IPS DF 6.9 (cell line): ENCODE data around the gene ILRUN.
"Not testable (repeated sequence)": the region's sequence is repeated elsewhere in the genome, so short reads cannot be mapped to it uniquely, and the experiment has no call there.

Experiments
- DNase-seq: peaks from one replicate; pipeline ENCODE4 v3.0.0-alpha.2; 2013; ENCODE audit warnings: low read depth, low spot score
- H3K27ac ChIP-seq: one replicate; pipeline ENCODE4 v1.5.1; 2013; ENCODE audit warnings: low read length, control low read depth
- H3K27me3 ChIP-seq: 2 replicates; pipeline ENCODE4 v1.6.1; 2013; ENCODE audit warnings: mild to moderate bottlenecking, low read length; ENCODE audit not compliant: control insufficient read depth, insufficient read depth
- H3K36me3 ChIP-seq: 2 replicates; pipeline ENCODE4 v1.6.1; 2013; ENCODE audit warnings: low read length; ENCODE audit not compliant: control insufficient read depth, insufficient read depth
- H3K4me1 ChIP-seq: 2 replicates; pipeline ENCODE4 v1.6.1; 2013; ENCODE audit warnings: low read length; ENCODE audit not compliant: control insufficient read depth, insufficient read depth
- H3K4me3 ChIP-seq: 2 replicates; pipeline ENCODE4 v1.5.1; 2013; ENCODE audit warnings: mild to moderate bottlenecking, low read length
- H3K9me3 ChIP-seq: 2 replicates; pipeline ENCODE4 v1.6.1; 2013; ENCODE audit warnings: low read length, inconsistent platforms; ENCODE audit not compliant: control insufficient read depth, insufficient read depth
- WGBS: extraction: QIAGEN DNeasy Blood & Tissue Kit; methylation state at CpG from one replicate; pipeline ENCODE4 v1.1.7; 2013; ENCODE audit warnings: mixed read lengths, missing lambda C conversion rate; ENCODE audit not compliant: insufficient read length, insufficient coverage; 5-methylcytosine and 5-hydroxymethylcytosine counted together

ILRUN gene

GRCh38 chr6:34665019-34665418, 31.5 kb downstream of the ILRUN start:
- Histone ChIP-seq H3K27ac (no peak overlapping the region), H3K27me3 (no peaks in the 10 kb centered on the region), H3K4me1 (0 out of 2 replicates have a peak, but pooled peaks cover 2% of the 10 kb centered on the region), H3K9me3 (no peaks in the 10 kb centered on the region), H3K4me3 (no peak overlapping the region), H3K36me3 (no peaks in the 10 kb centered on the region)
- no CpG with 5 or more reads among the region's 4 CpGs for WGBS
- DNase-seq, result no peak

DNA sequence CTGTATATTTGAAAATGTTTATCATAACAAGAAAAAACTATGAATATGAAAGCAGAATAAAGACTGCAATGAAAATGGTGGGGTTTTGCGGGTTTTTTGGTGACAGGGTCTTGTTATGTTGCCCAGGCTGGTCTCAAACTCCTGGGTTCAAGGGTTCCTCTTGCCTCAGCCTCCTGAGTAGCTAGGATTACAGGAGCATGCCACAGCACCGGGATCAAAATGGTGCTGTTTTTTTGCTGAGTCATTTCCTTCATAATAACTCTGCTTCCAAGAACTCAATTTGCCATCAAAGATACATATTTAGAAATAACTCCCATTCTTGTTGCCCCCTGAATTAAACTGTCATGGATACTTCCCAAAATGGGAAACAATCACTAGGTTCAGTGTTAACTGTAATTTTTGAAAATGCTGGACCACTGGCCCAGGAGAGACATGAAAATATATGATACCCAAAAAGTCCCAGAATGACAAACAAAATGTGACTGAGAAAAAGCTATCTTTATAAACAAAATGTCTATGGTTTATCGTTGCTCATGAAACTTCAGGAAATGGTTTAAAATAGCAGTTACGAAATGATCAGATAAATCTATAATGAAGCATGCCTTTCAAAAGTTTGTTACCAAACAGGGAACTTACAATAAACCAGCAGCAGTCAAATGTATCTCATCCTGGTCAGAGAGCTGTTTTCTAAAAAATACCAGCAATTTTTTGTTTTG, 32.2 kb downstream of the ILRUN start:
- H3K9me3 ChIP-seq, result no peaks in the 10 kb centered on the region
- no peak overlapping the region for H3K27ac ChIP-seq
- no peak overlapping the region for H3K4me3 ChIP-seq
- no peaks in the 10 kb centered on the region for H3K27me3 ChIP-seq
- H3K4me1 ChIP-seq, result 0 out of 2 replicates have a peak, but pooled peaks cover 2% of the 10 kb centered on the region
- H3K36me3 ChIP-seq, result no peaks in the 10 kb centered on the region
- WGBS, result no CpG with 5 or more reads among the region's 4 CpGs
- no peak for DNase-seq

DNA sequence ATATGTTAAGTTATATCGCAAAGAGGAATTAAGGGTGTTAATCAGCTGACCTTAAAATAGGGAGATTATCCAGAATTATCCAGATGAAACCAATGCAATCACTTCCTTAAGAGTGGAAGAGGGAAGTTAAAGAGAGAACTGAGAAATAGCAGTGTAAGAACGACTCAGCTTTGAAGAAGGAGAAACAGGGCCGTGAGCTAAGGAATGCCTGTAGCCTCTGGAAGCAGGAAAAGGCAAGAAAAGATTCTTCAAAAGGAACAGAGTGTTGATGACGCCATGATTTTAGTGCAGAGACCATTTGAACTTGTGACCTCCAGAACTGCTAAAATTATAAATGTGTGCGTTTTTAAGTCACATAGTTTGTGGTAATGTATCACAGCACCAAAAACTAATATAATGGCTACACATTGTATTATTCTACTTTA, 32.7 kb downstream of the ILRUN start:
- no peaks in the 10 kb centered on the region for H3K9me3 ChIP-seq
- H3K4me3 ChIP-seq, result no peak overlapping the region
- H3K36me3 ChIP-seq, result no peaks in the 10 kb centered on the region
- 0 out of 2 replicates have a peak, but pooled peaks cover 2% of the 10 kb centered on the region for H3K4me1 ChIP-seq
- no peak overlapping the region for H3K27ac ChIP-seq
- no peak for DNase-seq
- WGBS, result no CpG with 5 or more reads among the region's 5 CpGs
- H3K27me3 ChIP-seq, result no peaks in the 10 kb centered on the region

DNA sequence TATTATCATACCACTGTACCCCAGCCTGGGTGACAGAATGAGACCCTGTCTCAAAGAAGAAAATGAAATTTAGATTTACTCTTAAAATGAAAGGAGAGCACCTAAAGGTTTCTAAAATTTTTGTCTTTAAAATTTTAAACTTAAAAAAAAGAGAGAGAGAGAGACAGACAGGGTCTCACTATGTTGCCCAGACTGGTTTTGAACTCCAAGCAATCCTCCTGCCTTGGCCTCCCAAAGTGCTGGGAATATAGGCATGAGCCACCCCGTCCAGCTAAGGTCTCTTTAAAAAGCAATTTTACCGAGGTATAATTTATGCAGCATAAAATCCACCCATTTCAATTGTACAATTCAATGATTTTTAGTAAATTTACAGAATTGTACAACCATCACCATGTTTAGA, 33.2 kb downstream of the ILRUN start:
- H3K4me3 ChIP-seq, result no peak overlapping the region
- H3K27ac ChIP-seq, result no peak overlapping the region
- H3K36me3 ChIP-seq, result no peaks in the 10 kb centered on the region
- no CpG with 5 or more reads among the region's 2 CpGs for WGBS
- H3K27me3 ChIP-seq, result no peaks in the 10 kb centered on the region
- no peak for DNase-seq
- H3K9me3 ChIP-seq, result no peaks in the 10 kb centered on the region
- H3K4me1 ChIP-seq, result 0 out of 2 replicates have a peak, but pooled peaks cover 2% of the 10 kb centered on the region

GRCh38 chr6:34661357-34661756, 35.2 kb downstream of the ILRUN start:
- H3K9me3 ChIP-seq, result no peaks in the 10 kb centered on the region
- H3K36me3 ChIP-seq, result no peaks in the 10 kb centered on the region
- no peak overlapping the region for H3K27ac ChIP-seq
- no peak overlapping the region for H3K4me3 ChIP-seq
- no peak for DNase-seq
- H3K27me3 ChIP-seq, result no peaks in the 10 kb centered on the region
- WGBS, result no CpG with 5 or more reads among the region's 1 CpG
- H3K4me1 ChIP-seq, result 0 out of 2 replicates have a peak, but pooled peaks cover 2% of the 10 kb centered on the region

- no peaks in the 10 kb centered on the region for H3K9me3 ChIP-seq
- WGBS, result no CpG with 5 or more reads among the region's 7 CpGs
- H3K4me1 ChIP-seq, result no peaks in the 10 kb centered on the region
- no peaks in the 10 kb centered on the region for H3K27me3 ChIP-seq
- H3K36me3 ChIP-seq, result no peaks in the 10 kb centered on the region
- no peak for DNase-seq
- no peak overlapping the region for H3K27ac ChIP-seq
- no peak overlapping the region for H3K4me3 ChIP-seq
These were observed 37.8 kb downstream of the ILRUN start for GRCh38 chr6:34658605-34659265.

DNA sequence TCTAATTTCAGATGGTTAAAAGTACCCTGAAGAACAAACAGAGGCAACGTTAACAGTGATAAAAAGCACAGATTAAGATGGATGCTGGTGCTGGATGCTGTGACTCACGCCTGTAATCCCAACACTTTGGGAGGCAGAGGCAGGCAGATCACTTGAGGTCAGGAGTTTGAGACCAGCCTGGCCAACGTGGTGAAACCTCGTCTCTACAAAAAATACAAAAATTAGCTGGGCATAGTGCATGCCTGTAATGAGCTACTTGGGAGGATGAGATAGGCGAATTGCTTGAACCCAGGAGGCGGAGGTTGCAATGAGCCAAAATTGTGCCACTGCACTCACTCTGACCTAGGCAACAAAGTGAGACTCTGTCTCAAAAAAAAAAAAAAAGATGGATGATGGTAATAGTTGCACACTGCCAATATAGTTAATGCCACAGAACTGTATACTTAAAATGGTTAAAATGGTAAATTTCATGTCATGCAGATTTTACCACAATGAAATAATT, 38.5 kb downstream of the ILRUN start:
- H3K27ac ChIP-seq, H3K4me3 ChIP-seq, H3K4me1 ChIP-seq, H3K9me3 ChIP-seq, H3K36me3 ChIP-seq, H3K27me3 ChIP-seq, DNase-seq: not testable (repeated sequence)
- no CpG with 5 or more reads among the region's 6 CpGs for WGBS

GRCh38 chr6:34657307-34657978, 39.1 kb downstream of the ILRUN start:
- no CpG with 5 or more reads among the region's 2 CpGs for WGBS
- H3K9me3 ChIP-seq, result no peaks in the 10 kb centered on the region
- H3K4me1 ChIP-seq, result no peaks in the 10 kb centered on the region
- no peak overlapping the region for H3K4me3 ChIP-seq
- H3K27ac ChIP-seq, result no peak overlapping the region
- H3K36me3 ChIP-seq, result no peaks in the 10 kb centered on the region
- DNase-seq, result no peak
- no peaks in the 10 kb centered on the region for H3K27me3 ChIP-seq

DNA sequence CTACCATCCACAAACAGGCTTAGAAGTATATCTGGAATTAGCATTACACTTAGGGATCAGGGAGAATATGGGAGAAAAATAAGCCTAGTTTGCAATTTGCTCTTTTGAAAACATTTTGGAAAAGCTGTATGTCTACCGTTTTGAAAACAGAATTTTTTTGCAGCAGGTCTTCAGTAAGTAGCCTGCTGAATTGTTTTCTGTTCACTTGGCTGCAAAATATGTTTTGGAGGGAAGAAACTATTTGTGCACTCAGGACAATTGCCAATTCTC, 39.6 kb downstream of the ILRUN start:
- WGBS, result no CpG with 5 or more reads among the region's 1 CpG
- Histone ChIP-seq H3K4me1 (no peaks in the 10 kb centered on the region), H3K36me3 (no peaks in the 10 kb centered on the region), H3K27me3 (no peaks in the 10 kb centered on the region), H3K9me3 (no peaks in the 10 kb centered on the region), H3K4me3 (no peak overlapping the region), H3K27ac (no peak overlapping the region)
- DNase-seq, result no peak

GRCh38 chr6:34656378-34657036, 40.1 kb downstream of the ILRUN start:
- no peaks in the 10 kb centered on the region for H3K4me1 ChIP-seq
- no peak for DNase-seq
- no peaks in the 10 kb centered on the region for H3K36me3 ChIP-seq
- H3K4me3 ChIP-seq, result no peak overlapping the region
- H3K27ac ChIP-seq, result no peak overlapping the region
- H3K9me3 ChIP-seq, result no peaks in the 10 kb centered on the region
- WGBS, result 100% methylated on average over 2 of the region's 5 CpGs
- H3K27me3 ChIP-seq, result no peaks in the 10 kb centered on the region
